HG03457 (cell line): ENCODE measurements around the gene NMNAT3.

Experiments
- ATAC-seq: cut with Tn5 transposase; IDR thresholded peaks from one replicate; pipeline ENCODE4 v1.9.1; 2021; ENCODE audit warnings: moderate number of reproducible peaks; ENCODE audit not compliant: unreplicated experiment

Gene NMNAT3

GRCh38 chr3:139676108-139676507, 1.7 kb downstream of the NMNAT3 start:
- ATAC-seq: no peak

- ATAC-seq: no peak
Observed at GRCh38 chr3:139675327-139675726, 2.4 kb downstream of the NMNAT3 start.

GRCh38 chr3:139674571-139675260, 3.1 kb downstream of the NMNAT3 start:
- ATAC-seq: no peak

- no peak for ATAC-seq
Observed at GRCh38 chr3:139672884-139673283, 4.9 kb downstream of the NMNAT3 start.

- ATAC-seq: no peak
Observed at GRCh38 chr3:139671863-139672646, 5.7 kb downstream of the NMNAT3 start.

GRCh38 chr3:139671107-139671506, 6.7 kb downstream of the NMNAT3 start:
- no peak for ATAC-seq

- no peak for ATAC-seq
Observed at GRCh38 chr3:139670196-139670595, 7.6 kb downstream of the NMNAT3 start.

- ATAC-seq: no peak
Observed at GRCh38 chr3:139668332-139668731, 9.4 kb downstream of the NMNAT3 start.

- ATAC-seq: no peak
Observed at GRCh38 chr3:139664958-139665357, 12.8 kb downstream of the NMNAT3 start.

- no peak for ATAC-seq
Observed at GRCh38 chr3:139660269-139660668, 17.5 kb downstream of the NMNAT3 start.

GRCh38 chr3:139659511-139659910, 18.3 kb downstream of the NMNAT3 start:
- no peak for ATAC-seq

- no peak for ATAC-seq
Observed at GRCh38 chr3:139657936-139658335, 19.8 kb downstream of the NMNAT3 start.

GRCh38 chr3:139657434-139657833, 20.3 kb downstream of the NMNAT3 start:
- no peak for ATAC-seq

- ATAC-seq: no peak
Observed at GRCh38 chr3:139655909-139656595, 21.7 kb downstream of the NMNAT3 start.

- no peak for ATAC-seq
Observed at GRCh38 chr3:139654637-139655365, 23.0 kb downstream of the NMNAT3 start.

GRCh38 chr3:139653582-139653981, 24.2 kb downstream of the NMNAT3 start:
- no peak for ATAC-seq

GRCh38 chr3:139652561-139652960, 25.2 kb downstream of the NMNAT3 start:
- ATAC-seq: no peak

- no peak for ATAC-seq
Observed at GRCh38 chr3:139647866-139648435, 29.8 kb downstream of the NMNAT3 start.

GRCh38 chr3:139646512-139646911, 31.3 kb downstream of the NMNAT3 start:
- no peak for ATAC-seq

GRCh38 chr3:139642996-139643395, 34.8 kb downstream of the NMNAT3 start:
- no peak for ATAC-seq

- no peak for ATAC-seq
Observed at GRCh38 chr3:139640456-139640855, 37.3 kb downstream of the NMNAT3 start.
